Immature natural killer cell (primary cell): Measurements from ENCODE around the gene CABYR. TPM values are rescaled to one million over a fixed set of nuclear protein-coding genes. Genes with fewer than 3 reads are reported as not detected.
"Not testable (repeated sequence)": the region's sequence is repeated elsewhere in the genome, so short reads cannot be mapped to it uniquely, and the experiment has no call there.

ENCODE experiments used
- DNase-seq, 3 donors: peaks; one replicate each; pipeline ENCODE4 v3.0.0; 2022; ENCODE audit warnings: mixed read lengths in 1 of 3
- H3K27ac Mint-ChIP-seq, 6 donors: one replicate each; pipeline ENCODE4 v1.8.0; 2020; ENCODE audit warnings: mixed read lengths in 6 of 6, mild to moderate bottlenecking in 5 of 6, inconsistent platforms in 4 of 6, moderate library complexity in 3 of 6
- H3K27me3 Mint-ChIP-seq, 3 donors: one replicate each; pipeline ENCODE4 v1.8.0; 2020 to 2021; ENCODE audit warnings: low read depth in 3 of 3, mild to moderate bottlenecking in 3 of 3, mixed read lengths in 3 of 3, moderate library complexity in 3 of 3, inconsistent platforms in 1 of 3
- H3K36me3 Mint-ChIP-seq, 3 donors: one replicate each; pipeline ENCODE4 v1.8.0; 2020; ENCODE audit warnings: mixed read lengths in 3 of 3, inconsistent platforms in 2 of 3, mild to moderate bottlenecking in 2 of 3
- H3K4me1 Mint-ChIP-seq, 2 donors: one replicate each; pipeline ENCODE4 v1.8.0; 2020; ENCODE audit warnings: inconsistent platforms in 2 of 2, mild to moderate bottlenecking in 2 of 2, mixed read lengths in 2 of 2, moderate library complexity in 1 of 2
- H3K4me3 Mint-ChIP-seq, 5 donors: one replicate each; pipeline ENCODE4 v1.8.0; 2020; ENCODE audit warnings: mild to moderate bottlenecking in 5 of 5, mixed read lengths in 5 of 5, inconsistent platforms in 3 of 5, moderate library complexity in 3 of 5
- H3K9me3 Mint-ChIP-seq, 6 donors: one replicate each; pipeline ENCODE4 v1.8.0; 2020; ENCODE audit warnings: mild to moderate bottlenecking in 6 of 6, mixed read lengths in 6 of 6, inconsistent platforms in 4 of 6, moderate library complexity in 3 of 6
- polyA plus RNA-seq, 3 donors: library from polyadenylated mRNA; unstranded; fragments of 300-500 nt; fragmentation: Illumina TruSeq; gene quantifications; one replicate each; pipeline ENCODE4 v1.2.3, GENCODE V29; 2021

CABYR gene
- polyA plus RNA-seq, 3 donors from 2014 or later = not detected

DNA sequence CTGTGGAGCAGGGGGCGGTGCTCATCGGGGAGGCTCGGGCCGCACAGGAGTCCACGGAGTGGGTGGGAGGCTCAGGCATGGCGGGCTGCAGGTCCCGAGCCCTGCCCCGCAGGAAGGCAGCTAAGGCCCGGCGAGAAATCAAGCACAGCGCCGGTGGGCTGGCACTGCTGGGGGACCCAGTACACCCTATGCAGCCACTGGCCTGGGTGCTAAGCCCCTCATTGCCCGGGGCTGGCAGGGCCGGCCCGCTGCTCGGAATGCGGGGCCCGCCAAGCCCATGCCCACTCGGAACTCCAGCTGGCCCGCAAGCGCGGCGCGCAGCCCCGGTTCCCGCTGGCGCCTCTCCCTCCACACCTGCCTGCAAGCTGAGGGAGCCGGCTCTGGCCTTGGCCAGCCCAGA, 10.7 kb downstream of the CABYR start:
- H3K36me3 Mint-ChIP-seq, H3K27ac Mint-ChIP-seq, H3K9me3 Mint-ChIP-seq, H3K4me3 Mint-ChIP-seq, H3K4me1 Mint-ChIP-seq, DNase-seq: not testable (repeated sequence)
- H3K27me3 Mint-ChIP-seq = peaks cover 0 to 11% (median 4%) of the 10 kb centered on the region in 3 donors

DNA sequence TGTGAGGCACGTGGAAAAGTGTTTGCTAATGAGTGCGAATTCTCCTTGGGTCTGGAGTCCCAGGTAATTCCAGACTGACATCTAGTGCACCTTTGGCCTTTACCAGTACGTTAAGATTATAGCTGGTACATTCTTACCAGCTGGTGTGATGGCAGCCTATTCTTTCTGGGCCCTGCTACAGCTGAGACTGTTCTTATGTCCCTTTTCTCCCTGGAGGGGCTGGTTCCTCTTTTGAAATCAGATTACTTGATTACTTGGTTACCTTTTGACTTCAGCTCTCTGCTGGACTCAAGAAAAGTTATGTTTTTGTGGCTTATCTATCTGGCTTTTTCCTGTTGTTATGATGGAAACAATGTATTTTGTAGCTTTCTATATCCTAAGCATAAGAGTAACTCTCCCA, 14.5 kb downstream of the CABYR start:
- no peak for DNase-seq
- Mint-ChIP-seq H3K4me1 (no peaks in the 10 kb centered on the region), H3K27ac (no peak overlapping the region), H3K4me3 (no peak overlapping the region), H3K9me3 (no peaks in the 10 kb centered on the region), H3K36me3 (no peaks in the 10 kb centered on the region), H3K27me3 (peaks cover 0 to 4% (median 1%) of the 10 kb centered on the region in 3 donors)

DNA sequence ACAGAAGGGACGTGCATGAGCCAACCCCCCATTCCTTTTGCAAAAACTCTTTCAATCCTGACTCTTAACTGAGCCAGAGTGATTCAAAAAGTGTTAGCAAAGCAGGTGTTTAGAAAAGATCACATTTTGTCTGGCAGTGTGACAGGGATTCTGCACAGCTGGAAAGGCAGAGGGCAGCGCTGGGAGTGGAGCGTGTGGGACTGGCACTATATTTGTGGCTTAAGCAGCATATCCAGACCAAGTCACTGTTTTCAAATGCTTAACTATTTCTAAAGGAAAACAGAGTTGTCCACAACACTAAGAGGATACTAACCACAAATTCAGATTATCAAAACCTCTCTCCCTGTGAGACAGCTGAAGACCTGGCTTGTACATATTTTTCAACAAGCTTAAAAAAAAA, 19.0 kb downstream of the CABYR start:
- Mint-ChIP-seq H3K27me3 (peaks cover 0 to 2% (median 1%) of the 10 kb centered on the region in 3 donors), H3K4me3 (no peak overlapping the region), H3K9me3 (no peaks in the 10 kb centered on the region), H3K36me3 (no peaks in the 10 kb centered on the region), H3K27ac (no peak overlapping the region), H3K4me1 (no peaks in the 10 kb centered on the region)
- DNase-seq = no peak

DNA sequence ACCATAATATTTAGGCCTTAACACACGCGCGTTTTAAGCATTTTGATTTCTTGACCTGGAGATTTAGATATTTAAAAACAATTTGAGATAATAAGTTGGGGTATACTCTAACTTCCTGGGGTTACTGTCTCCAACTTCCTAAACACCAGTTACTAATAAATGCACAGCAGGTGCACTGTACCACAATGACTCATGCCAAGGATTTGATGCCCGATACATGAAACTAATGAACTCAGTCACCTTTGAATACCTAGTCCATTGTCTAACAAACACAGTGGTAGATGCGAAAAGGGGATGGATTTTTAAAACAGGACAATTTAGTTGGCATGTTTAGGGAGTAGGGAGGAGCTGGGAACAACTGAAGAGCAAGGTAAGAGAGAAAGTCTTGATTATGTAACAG, 21.2 kb downstream of the CABYR start:
- DNase-seq = no peak
- Mint-ChIP-seq H3K9me3 (no peaks in the 10 kb centered on the region), H3K4me1 (no peaks in the 10 kb centered on the region), H3K27me3 (peaks cover 0 to 2% (median 1%) of the 10 kb centered on the region in 3 donors), H3K36me3 (no peaks in the 10 kb centered on the region), H3K27ac (no peak overlapping the region), H3K4me3 (no peak overlapping the region)

DNA sequence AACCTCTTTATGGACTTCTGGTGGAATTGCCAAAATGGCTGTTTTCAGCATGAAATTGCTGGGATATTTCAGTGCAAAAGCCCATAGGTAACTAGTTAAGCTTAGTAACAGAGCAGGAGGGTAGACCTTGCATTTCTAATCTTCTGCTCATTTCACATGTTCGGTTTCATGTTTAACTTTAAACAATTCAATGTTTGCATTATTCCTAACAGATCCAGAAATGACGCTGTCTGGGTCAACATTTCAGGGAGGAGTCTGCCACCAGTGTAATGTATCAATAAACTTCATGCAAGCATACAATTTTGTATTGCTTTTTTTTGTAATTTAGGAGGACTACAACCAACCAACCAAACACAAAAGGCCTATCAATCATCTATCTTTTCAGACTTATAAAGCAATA, 22.4 kb downstream of the CABYR start:
- no peak overlapping the region for H3K27ac Mint-ChIP-seq
- no peaks in the 10 kb centered on the region for H3K36me3 Mint-ChIP-seq
- no peak overlapping the region for H3K4me3 Mint-ChIP-seq
- H3K27me3 Mint-ChIP-seq = peaks cover 0 to 2% (median 1%) of the 10 kb centered on the region in 3 donors
- H3K9me3 Mint-ChIP-seq = no peaks in the 10 kb centered on the region
- H3K4me1 Mint-ChIP-seq = no peaks in the 10 kb centered on the region
- no peak for DNase-seq

DNA sequence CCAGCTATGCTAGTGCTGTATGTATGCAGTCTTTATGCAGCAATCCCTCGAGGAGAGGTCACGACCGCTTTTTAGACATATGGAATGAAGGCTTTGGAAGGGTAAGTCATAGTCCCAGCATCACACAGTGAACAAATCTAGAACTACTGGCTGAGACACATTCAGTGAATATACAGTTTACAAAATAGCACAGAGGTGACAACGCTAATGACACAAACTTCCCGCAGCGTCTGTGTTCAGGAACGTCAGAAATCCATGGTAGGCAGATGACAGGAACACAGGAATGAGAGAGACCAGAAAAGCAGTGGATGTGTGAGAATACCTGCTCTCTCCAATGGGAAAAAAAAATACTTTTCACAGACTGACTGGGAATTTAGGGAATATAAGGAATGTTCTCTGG, 29.6 kb downstream of the CABYR start:
- DNase-seq = no peak
- Mint-ChIP-seq H3K27me3 (peaks cover 4 to 15% (median 4%) of the 10 kb centered on the region in 3 donors), H3K9me3 (no peaks in the 10 kb centered on the region), H3K27ac (no peak overlapping the region), H3K36me3 (no peaks in the 10 kb centered on the region), H3K4me1 (no peaks in the 10 kb centered on the region), H3K4me3 (no peak overlapping the region)

DNA sequence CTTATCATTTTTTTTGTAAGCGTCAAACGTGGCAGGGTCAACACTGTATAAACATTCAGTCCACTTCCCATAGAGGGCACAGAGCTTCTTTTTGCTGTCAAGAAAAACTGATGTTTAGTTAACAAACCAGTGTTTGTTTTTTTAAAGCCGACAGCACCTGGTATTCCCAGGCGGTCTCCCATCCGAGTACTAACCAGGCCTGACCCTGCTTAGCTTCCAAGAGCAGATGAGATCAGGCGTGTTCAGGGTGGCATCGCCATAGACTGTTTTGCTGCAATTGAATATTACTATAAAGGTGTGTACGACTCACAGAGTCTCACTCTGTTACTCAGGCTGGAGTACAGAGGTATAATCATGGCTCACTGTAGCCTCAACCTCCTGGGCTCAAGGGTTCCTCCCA, 31.5 kb downstream of the CABYR start:
- Mint-ChIP-seq H3K27ac (no peak overlapping the region), H3K9me3 (no peaks in the 10 kb centered on the region), H3K4me3 (no peak overlapping the region), H3K36me3 (no peaks in the 10 kb centered on the region), H3K4me1 (no peaks in the 10 kb centered on the region), H3K27me3 (peaks cover 4 to 13% (median 7%) of the 10 kb centered on the region in 3 donors)
- no peak for DNase-seq

DNA sequence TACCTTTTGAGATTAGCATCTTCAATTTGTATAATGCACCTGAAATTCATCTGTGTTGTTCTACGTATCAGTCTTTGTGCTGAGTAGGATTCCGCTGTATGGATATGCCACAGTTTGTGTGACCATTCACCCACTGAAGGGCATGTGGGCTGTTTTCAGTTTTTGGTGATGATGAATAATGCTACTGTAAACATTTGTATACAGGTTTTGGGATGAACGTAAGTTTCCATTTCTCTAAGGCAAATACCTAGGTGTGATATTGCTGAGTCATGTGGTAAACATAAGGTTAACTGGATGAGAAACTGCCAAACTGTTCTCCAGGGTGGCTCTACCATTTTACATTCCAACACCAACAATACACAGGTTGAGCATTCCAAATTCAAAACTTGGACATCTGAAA, 35.1 kb downstream of the CABYR start:
- DNase-seq = no peak
- Mint-ChIP-seq H3K4me1 (no peaks in the 10 kb centered on the region), H3K36me3 (no peaks in the 10 kb centered on the region), H3K27me3 (peaks cover 1 to 7% (median 3%) of the 10 kb centered on the region in 3 donors), H3K4me3 (no peak overlapping the region), H3K27ac (no peak overlapping the region), H3K9me3 (no peaks in the 10 kb centered on the region)

DNA sequence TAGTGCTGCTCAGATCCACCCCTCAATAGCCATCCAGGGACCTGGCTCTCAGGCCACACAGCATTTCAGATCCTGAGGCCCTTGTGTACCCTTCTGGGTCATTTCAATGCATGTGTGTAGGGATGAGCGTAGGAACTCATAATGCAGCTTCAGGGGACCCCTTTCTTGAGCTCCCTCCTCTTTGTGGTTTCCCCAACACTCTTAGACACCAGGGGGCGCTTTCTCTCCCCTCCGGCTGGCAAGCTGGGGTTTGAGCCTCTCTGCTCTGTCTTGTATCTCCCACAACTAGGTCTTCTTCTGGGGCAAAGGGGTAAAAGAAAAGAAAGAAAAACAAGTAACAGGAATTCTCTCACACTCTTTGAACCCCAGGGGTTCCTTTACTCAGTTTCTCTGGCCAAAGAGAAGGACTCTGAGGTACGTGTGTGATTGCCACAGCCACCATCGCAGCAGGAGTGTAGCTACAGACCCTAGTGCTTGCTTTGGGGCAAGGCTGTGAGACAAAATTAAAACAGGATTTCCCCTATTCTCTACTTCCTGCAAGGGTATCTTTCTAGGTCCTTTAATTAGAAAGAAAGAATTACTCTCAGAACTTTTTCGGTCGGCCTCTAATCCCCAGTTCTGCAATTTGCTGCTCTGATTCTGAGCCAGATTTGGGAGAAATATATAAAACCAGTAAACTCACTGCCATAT, 38.0 kb downstream of the CABYR start:
- no peak overlapping the region for H3K27ac Mint-ChIP-seq
- peak; percentile 3 to 10 (median 6) for DNase-seq
- no peaks in the 10 kb centered on the region for H3K9me3 Mint-ChIP-seq
- H3K27me3 Mint-ChIP-seq = peaks cover 0 to 3% (median 2%) of the 10 kb centered on the region in 3 donors
- no peaks in the 10 kb centered on the region for H3K36me3 Mint-ChIP-seq
- no peaks in the 10 kb centered on the region for H3K4me1 Mint-ChIP-seq
- H3K4me3 Mint-ChIP-seq = no peak overlapping the region

DNA sequence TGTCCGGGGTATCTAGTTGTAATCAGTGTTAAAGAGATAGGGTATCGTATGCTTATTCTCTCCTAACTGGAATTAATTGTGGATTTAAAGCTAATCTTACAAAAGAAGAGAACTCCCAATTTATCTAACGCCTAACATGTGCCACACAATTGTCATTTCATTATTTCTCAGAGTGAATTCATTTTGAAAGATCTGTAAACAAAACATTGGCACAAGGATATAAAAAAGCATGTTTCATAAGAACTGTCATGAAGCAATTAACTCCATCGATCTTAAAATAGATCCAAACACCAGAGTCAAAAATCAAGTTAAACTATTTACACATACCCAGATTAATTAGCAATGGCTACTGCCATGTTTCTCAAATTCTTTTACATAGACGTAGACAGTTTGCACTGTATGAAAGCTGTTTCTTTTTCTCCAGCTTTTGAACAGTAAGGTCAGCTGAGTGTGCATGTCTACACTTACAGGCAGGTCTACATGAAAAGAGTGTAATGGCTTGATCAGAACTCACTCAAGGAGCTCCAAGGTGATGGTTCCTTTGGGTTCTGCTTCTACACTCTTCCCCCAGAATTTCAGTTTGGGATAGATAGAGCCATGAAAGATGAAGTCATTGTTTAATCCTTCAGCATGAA, 38.8 kb downstream of the CABYR start:
- Mint-ChIP-seq H3K27ac (no peak overlapping the region), H3K9me3 (no peaks in the 10 kb centered on the region), H3K4me1 (no peaks in the 10 kb centered on the region), H3K36me3 (no peaks in the 10 kb centered on the region), H3K4me3 (no peak overlapping the region), H3K27me3 (peaks cover 0 to 3% (median 2%) of the 10 kb centered on the region in 3 donors)
- no peak for DNase-seq

DNA sequence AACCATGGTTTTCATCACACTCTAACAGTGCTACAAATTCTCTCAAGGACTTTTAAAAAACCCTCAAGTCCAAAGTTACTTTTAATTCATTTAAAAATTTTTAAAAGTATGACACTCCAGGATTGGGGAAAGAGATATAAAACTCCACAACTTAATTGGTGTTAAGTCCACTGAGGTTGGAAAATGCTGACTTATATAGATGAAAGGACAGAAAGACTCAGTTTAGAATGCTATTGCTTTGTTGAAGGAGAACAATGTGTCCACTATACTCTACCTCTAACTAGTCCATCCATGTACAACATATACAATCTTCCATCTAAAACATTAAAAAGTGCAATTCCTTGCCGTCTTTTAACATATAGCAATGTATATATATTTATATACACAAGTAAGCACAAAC, 41.2 kb downstream of the CABYR start:
- Mint-ChIP-seq H3K4me1 (no peaks in the 10 kb centered on the region), H3K4me3 (no peak overlapping the region), H3K36me3 (no peaks in the 10 kb centered on the region), H3K27me3 (peaks cover 2 to 7% (median 4%) of the 10 kb centered on the region in 3 donors), H3K9me3 (no peaks in the 10 kb centered on the region), H3K27ac (no peak overlapping the region)
- no peak for DNase-seq

DNA sequence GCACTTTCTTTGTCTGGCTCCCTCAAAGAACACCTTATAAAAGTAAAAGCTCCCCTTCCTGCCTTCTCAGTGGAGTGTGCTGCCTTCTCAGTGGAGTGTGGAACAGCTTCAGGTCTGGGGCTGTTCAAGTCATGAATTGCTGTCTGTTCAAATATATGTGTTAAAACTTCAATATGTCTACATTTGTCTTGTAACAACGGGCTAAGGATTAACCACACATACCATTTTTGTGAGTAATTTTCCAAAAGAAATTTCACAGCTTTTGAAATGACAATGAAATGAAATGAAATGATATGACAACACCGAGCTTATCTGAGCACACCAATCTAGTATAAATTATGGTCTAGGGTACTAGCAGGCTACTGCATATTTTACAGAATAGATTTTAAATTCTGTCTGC, 42.9 kb downstream of the CABYR start:
- H3K4me1 Mint-ChIP-seq = no peaks in the 10 kb centered on the region
- H3K36me3 Mint-ChIP-seq = no peaks in the 10 kb centered on the region
- DNase-seq = no peak
- no peak overlapping the region for H3K4me3 Mint-ChIP-seq
- peaks cover 2 to 9% (median 2%) of the 10 kb centered on the region in 3 donors for H3K27me3 Mint-ChIP-seq
- H3K9me3 Mint-ChIP-seq = no peaks in the 10 kb centered on the region
- no peak overlapping the region for H3K27ac Mint-ChIP-seq

DNA sequence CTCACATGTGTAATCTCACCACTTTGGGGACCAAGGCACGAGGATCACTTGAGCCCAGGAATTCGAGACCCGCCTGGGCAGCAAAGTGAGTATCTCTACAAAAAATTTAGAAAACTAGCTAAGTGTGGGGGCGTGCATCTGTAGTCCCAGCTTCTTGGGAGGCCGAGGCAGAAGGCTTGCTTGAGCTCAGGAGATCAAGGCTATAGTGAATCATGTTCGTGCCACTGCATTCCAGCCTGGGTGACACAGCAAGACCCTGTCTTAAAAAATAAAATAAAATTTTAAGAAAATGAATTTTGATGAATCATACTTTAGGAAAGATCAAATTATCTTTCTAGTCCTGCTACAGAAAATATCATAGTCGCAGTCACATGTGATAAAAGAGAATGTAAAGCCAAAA, 46.9 kb downstream of the CABYR start:
- DNase-seq = no peak
- peaks cover 0 to 10% (median 6%) of the 10 kb centered on the region in 3 donors for H3K27me3 Mint-ChIP-seq
- no peak overlapping the region for H3K4me3 Mint-ChIP-seq
- no peaks in the 10 kb centered on the region for H3K4me1 Mint-ChIP-seq
- no peaks in the 10 kb centered on the region for H3K36me3 Mint-ChIP-seq
- H3K27ac Mint-ChIP-seq = no peak overlapping the region
- H3K9me3 Mint-ChIP-seq = no peaks in the 10 kb centered on the region

DNA sequence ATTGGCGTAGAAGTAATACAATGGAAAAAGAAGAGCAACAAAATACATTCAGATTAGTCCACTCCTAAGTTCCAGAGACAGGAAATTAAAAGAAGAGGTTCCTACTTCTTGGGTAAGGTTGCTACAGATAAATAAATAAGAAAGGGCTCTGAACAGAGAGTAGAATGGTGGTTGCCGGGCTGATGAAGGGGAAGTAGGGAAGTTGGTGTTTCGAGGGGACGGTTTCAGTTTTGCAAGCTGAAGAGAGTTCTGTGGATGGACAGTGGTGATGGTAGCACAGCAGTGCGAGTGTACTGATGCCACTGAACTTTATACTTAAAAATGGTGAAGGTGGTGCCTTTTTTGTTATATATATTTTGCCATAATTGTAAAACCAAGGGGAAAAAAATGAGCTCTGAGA, 48.2 kb downstream of the CABYR start:
- H3K4me3 Mint-ChIP-seq = no peak overlapping the region
- no peak for DNase-seq
- H3K27me3 Mint-ChIP-seq = peaks cover 0 to 10% (median 6%) of the 10 kb centered on the region in 3 donors
- H3K4me1 Mint-ChIP-seq = no peaks in the 10 kb centered on the region
- no peak overlapping the region for H3K27ac Mint-ChIP-seq
- H3K9me3 Mint-ChIP-seq = no peaks in the 10 kb centered on the region
- no peaks in the 10 kb centered on the region for H3K36me3 Mint-ChIP-seq

DNA sequence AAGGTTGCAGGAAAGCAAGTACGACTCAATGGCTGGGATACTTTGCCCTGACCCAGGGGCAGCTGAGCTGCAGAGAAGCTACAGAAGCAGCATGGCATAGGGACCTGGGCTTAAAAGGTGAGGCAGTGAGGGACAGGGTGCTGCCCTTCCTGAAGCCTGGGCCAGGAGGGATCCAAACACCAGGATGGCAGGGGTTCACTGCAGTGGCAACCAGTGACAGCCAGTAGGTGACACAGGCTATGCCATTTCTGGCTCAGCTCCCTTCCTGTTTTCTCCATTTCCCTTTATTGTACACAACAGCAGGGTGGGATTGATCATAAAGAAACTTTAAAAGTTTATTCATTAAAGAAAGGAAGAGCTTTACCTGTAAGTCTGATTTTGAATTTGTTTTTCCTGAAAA, 48.8 kb downstream of the CABYR start:
- Mint-ChIP-seq H3K4me3 (no peak overlapping the region), H3K27ac (no peak overlapping the region), H3K27me3 (peaks cover 0 to 10% (median 8%) of the 10 kb centered on the region in 3 donors), H3K9me3 (no peaks in the 10 kb centered on the region), H3K4me1 (no peaks in the 10 kb centered on the region), H3K36me3 (no peaks in the 10 kb centered on the region)
- no peak for DNase-seq
